ENCODE results near the gene DOCK9. TPM values are rescaled to one million over a fixed set of nuclear protein-coding genes. Genes with fewer than 3 reads are reported as not detected.

The DOCK9 gene
- total and polyA plus RNA-seq, 2 experiments from 2014 or later = 16.4 to 38.9 TPM

GRCh38 chr13:98927951-98928927 is 49.6 kb downstream of the DOCK9 start:
- Histone ChIP-seq H3K9me2 (replicated peaks; ENCODE audit: insufficient read depth) (no peaks in the 10 kb centered on the region), H3K4me3 (no peak overlapping the region), H3K4me2 (no peak overlapping the region), H2AFZ (no peak overlapping the region), H3K27me3 (no peaks in the 10 kb centered on the region), H3K36me3 (replicated peaks; ENCODE audit: insufficient read depth, low read depth) (no peaks in the 10 kb centered on the region), H3K79me2 (peaks cover 3% of the 10 kb centered on the region), H4K20me1 (ENCODE audit: insufficient read depth, poor library complexity, severe bottlenecking) (no peaks in the 10 kb centered on the region), H3K27ac (no peak overlapping the region), H3K4me1 (ENCODE audit: insufficient read depth) (no peaks in the 10 kb centered on the region), H3K9me3 (ENCODE audit: low read depth) (no peaks in the 10 kb centered on the region)
- WGBS (ENCODE audit: low lambda C conversion rate, missing lambda C conversion rate) = 76% methylated on average over 2 of the region's 2 CpGs
- no peak for TF ChIP-seq EZH2phosphoT487 (IDR thresholded peaks at IDR 0.05; ENCODE audit: low read depth, severe bottlenecking, unreplicated experiment)
- TF ChIP-seq CTCF (IDR thresholded peaks at IDR 0.05; ENCODE audit: poor library complexity) = no peak
- DNase-seq (ENCODE audit: low spot score) = no peak

GRCh38 chr13:98925949-98926348 is 51.9 kb downstream of the DOCK9 start:
- 56% methylated on average over 4 of the region's 4 CpGs for WGBS (ENCODE audit: low lambda C conversion rate, missing lambda C conversion rate)
- Histone ChIP-seq H3K27ac (no peak overlapping the region), H3K4me1 (ENCODE audit: insufficient read depth) (no peaks in the 10 kb centered on the region)

GRCh38 chr13:98923641-98924397 is 54.0 kb downstream of the DOCK9 start:
- Histone ChIP-seq H3K9me3 (ENCODE audit: low read depth) (no peaks in the 10 kb centered on the region), H3K4me1 (ENCODE audit: insufficient read depth) (no peaks in the 10 kb centered on the region), H3K27me3 (no peaks in the 10 kb centered on the region), H3K79me2 (no peaks in the 10 kb centered on the region), H4K20me1 (ENCODE audit: insufficient read depth, poor library complexity, severe bottlenecking) (no peaks in the 10 kb centered on the region), H3K27ac (no peak overlapping the region), H3K36me3 (replicated peaks; ENCODE audit: insufficient read depth, low read depth) (no peaks in the 10 kb centered on the region), H3K4me3 (no peak overlapping the region), H2AFZ (no peak overlapping the region), H3K9me2 (replicated peaks; ENCODE audit: insufficient read depth) (no peaks in the 10 kb centered on the region), H3K4me2 (no peak overlapping the region)
- no peak for TF ChIP-seq EZH2phosphoT487 (IDR thresholded peaks at IDR 0.05; ENCODE audit: low read depth, severe bottlenecking, unreplicated experiment)
- TF ChIP-seq EZH2 (IDR thresholded peaks at IDR 0.05; ENCODE audit: borderline replicate concordance) = no peak
- TF ChIP-seq CTCF (IDR thresholded peaks at IDR 0.05; ENCODE audit: poor library complexity) = no peak
- WGBS (ENCODE audit: low lambda C conversion rate, missing lambda C conversion rate) = 79% methylated on average over 11 of the region's 11 CpGs
- DNase-seq (ENCODE audit: low spot score) = no peak

More at GRCh38 chr13:98925949-98926348, 51.9 kb downstream of the DOCK9 start:
- Histone ChIP-seq H4K20me1 (ENCODE audit: insufficient read depth, poor library complexity, severe bottlenecking) (no peaks in the 10 kb centered on the region), H3K4me2 (no peak overlapping the region), H3K9me2 (replicated peaks; ENCODE audit: insufficient read depth) (no peaks in the 10 kb centered on the region), H3K4me3 (no peak overlapping the region), H3K36me3 (replicated peaks; ENCODE audit: insufficient read depth, low read depth) (no peaks in the 10 kb centered on the region), H3K9me3 (ENCODE audit: low read depth) (no peaks in the 10 kb centered on the region), H2AFZ (no peak overlapping the region), H3K27me3 (no peaks in the 10 kb centered on the region), H3K79me2 (peaks cover 3% of the 10 kb centered on the region)
- no peak for TF ChIP-seq EZH2 (IDR thresholded peaks at IDR 0.05; ENCODE audit: borderline replicate concordance)
- TF ChIP-seq CTCF (IDR thresholded peaks at IDR 0.05; ENCODE audit: poor library complexity) = no peak
- TF ChIP-seq EZH2phosphoT487 (IDR thresholded peaks at IDR 0.05; ENCODE audit: low read depth, severe bottlenecking, unreplicated experiment) = no peak
- DNase-seq (ENCODE audit: low spot score) = no peak

Measured in hepatocyte (in vitro differentiated cells).